ENCODE results near the gene C14orf93.
A peak's percentile ranks its signal among the peaks of the same experiment; 100 is the strongest.

C14orf93 gene

DNA sequence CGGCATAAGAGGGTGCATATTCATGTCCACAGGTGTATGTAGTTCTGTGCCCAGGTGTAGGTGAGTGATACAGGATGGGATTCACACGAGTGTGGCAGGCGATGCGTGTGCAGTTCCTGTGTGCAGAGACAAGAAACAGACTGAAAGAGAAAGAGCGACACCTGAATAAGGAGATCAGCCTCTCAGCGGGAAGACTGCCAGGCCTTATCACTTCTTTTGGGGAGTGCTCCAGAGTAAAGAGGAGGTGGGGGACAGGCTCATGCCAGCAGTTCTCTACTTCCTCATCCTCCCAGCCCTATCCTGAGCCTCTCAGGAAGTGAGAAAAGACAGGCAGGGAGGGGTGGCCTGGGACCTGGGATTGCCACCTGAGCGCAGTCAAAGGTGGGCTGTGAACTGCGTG is 34.9 kb upstream of the C14orf93 start:
- DNase-seq, result no peak

DNA sequence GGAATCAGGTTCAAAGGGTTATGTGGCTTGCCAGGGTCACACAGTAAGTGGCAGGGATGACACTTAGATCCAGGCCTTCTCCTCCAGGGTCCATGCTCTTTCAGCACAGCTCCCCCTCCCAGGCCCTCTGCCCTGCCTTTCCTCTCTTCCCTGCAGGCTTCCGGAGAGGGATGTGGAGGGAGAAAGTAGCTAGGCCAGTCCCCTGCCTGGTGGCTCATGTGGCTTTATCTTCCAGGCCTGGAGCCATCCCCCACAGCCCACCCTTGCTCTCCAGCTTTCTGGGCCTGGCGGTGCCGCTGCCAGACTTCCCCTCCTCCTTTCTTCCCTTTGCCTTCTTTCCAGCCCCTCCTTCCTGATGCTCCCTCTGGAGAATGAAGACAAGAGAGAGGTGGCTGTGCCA is 33.8 kb upstream of the C14orf93 start:
- DNase-seq, result no peak

DNA sequence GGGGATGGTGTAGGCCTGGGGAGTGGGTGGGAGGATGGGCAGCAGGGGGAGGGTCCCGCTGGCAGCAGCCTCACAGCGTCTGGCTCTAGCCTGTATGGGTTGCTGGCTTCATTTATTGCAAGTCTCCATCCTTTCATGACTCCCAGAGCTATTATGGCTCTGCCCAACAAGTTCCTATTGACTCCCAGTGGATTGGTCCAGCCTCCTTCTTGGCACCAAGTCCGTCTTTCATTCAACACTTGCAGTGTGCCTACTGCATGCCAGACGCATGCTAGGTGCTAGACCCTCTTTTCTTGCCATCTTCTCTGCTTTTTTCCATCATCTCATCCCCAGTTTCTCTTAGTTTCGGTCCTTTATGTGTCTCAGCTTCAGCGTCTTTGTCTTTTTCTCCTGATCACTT is 33.2 kb upstream of the C14orf93 start:
- no peak for DNase-seq

DNA sequence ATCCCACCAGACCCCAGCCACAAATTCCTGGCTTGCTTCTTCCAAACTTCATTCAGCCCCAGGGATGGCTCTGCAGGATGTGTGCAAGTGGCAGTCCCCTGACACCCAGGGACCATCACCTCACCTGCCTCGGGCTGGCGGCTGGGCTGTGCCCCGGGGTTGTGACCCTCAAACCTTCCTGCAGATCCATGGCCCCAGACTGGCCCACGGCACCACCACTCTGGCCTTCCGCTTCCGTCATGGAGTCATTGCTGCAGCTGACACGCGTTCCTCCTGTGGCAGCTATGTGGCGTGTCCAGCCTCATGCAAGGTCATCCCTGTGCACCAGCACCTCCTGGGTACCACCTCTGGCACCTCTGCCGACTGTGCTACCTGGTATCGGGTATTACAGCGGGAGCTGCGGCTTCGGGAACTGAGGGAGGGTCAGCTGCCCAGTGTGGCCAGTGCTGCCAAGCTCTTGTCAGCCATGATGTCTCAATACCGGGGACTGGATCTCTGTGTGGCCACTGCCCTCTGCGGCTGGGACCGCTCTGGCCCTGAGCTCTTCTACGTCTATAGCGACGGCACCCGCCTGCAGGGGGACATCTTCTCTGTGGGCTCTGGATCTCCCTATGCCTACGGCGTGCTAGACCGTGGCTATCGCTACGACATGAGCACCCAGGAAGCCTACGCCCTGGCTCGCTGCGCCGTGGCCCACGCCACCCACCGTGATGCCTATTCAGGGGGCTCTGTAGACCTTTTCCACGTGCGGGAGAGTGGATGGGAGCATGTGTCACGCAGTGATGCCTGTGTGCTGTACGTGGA is 32.4 kb upstream of the C14orf93 start, which contains the start of gene PSMB11:
Gene PSMB11 (plus strand): TSS at position 51 of the 804 bp plus-strand sequence. CDS start 14 bp downstream, at position 65.
- DNase-seq, result no peak

DNA sequence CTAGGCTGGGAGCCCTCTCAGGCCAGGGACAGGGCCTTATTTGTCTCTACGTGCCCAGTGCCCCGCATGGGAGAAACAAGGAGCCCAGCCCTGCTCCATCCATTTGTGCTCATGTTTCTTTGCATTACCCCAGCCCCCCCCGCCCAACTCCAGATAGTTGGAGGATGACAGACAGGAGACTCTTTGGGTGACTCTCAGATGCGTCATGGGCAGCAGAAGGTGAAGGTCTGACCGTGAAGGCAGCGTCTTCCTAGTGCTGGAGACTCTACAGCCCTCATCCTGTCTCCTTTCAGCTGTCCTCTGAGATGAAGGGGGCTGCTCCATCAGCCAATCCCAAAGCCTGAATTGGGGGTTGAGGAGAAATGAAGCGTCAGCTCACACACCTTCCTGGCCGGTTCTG is 31.8 kb upstream of the C14orf93 start:
- no peak for DNase-seq

DNA sequence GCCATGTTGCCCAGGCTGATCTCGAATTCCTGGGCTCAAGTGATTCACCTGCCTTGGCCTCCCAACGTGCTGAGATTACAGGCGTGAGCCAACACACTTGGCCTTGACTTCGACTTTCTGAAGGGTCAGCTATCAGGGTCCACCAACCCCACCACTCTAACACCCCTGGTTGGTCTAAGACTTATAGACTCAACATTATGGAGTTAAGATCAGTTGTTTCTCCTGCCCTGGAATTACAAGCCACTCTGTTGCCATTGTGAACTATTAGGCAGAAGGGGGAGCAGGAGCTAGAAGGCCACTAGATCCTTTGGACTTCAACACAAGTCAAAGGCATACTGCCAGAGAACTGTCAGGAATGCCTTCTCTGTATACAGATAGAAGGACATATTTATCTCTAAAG is 30.2 kb upstream of the C14orf93 start:
- no peak for DNase-seq

DNA sequence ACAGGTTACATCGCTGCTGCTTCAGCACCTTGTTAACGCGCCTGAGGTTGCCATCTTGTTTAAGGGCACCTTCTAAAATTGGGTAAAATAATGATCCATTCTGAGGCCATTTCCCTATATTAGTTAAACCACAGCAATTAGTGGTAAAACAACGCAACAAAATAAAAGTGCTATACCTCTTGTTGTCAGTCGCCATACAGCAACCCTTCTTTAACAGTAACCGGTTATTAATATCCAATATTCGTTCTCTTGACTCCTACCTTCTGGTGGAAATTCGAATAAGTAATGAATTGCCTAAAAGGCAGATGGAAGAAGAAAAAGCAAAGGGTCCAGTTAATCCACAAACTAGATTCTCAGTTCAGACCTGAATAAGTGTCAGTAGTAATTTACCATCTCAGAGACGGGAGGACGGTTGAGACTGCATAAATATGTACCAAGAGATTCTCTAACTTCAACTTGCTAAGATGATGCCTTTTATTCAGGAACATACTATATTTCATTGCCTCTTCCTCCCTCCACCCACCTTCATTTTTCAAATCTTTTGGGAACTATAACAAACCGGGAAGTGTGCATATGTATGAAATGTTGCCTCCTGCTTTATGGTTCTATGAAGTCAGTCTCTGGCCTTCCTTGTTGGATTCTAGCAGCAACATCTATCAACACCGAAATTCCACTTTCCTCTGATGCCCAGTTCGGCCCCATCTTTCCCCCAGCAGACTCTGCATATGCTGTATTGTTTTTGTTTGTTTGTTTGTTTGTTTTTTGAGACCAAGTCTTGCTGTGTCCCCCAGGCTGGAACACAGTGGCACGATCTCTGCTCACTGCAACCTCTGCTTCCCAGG is 25.6 kb upstream of the C14orf93 start:
- no peak for DNase-seq

DNA sequence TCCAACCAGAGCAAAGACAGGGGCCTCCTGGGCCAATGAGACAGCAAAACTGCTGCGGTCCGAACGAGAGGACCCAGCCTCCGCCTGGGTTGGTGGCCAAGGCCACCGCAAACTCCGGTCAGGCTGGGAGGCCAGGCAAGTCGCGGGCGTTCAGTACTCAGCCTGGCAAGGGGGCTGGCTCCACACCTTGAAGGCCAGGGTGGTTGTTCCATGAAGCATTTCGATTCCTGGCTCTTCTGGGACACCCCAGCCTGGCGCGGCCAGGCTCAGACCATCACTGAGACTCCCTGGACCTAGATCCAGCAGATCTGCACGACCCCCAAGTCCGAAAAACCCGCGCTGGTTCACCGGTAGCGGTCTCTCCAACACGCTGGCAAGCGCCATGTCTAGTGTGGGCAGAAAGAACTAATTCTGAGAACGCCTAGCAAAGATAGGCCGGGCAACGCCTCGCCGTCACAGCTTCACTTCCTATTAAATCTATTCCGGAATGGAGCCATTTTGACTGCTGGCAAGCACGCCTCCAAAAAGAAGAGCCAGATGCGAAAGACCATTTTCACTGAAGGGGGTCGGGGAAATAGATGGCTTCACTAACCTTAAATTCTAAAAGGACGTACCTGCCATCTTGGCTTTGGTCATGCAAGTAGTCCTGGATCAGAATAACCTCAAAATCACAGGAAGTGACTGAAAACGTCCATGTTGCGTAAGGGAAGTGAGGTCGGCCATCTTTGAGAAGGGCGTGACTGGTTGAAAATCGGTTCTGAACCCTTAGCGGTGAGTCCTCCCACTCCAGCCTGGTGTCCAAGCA is 24.8 kb upstream of the C14orf93 start, which contains the start of gene PSMB5:
Gene PSMB5 (minus strand): TSS at position 403 of the 805 bp plus-strand sequence. CDS start 19 bp downstream, at position 384.
- peak; percentile 94 for DNase-seq

DNA sequence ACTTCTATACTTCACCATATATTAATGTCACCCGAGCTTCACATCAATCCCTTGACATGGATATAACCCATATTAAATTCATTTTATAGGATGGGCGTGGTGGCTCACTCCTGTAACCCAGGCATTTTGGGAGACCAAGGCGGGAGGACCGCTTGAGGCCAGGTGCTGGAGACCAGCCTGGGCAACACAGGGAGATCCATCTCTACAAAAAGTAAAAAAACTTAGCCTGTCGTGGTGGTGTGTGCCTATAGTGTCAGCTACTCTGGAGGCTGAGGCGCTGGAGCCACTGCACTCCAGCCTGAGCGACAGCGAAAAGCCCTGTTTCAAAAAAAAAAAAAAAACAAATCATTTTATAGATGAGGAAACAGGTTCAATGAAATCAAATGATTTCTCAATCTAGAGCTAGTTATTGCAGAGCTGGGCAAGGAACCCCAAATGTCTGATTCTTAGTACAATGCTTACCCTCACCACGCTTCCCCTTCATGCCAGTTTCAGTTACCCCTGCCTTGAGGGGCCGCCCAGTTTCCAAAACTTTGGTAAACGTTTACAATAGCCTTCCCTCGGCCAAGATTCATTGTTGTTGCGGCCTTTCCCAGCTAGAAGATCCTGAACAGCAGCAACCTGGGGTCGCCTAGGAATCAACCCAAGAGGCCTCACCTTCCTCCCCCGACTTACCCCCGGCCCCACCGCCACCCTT is 24.0 kb upstream of the C14orf93 start:
- DNase-seq, result peak; percentile 37

DNA sequence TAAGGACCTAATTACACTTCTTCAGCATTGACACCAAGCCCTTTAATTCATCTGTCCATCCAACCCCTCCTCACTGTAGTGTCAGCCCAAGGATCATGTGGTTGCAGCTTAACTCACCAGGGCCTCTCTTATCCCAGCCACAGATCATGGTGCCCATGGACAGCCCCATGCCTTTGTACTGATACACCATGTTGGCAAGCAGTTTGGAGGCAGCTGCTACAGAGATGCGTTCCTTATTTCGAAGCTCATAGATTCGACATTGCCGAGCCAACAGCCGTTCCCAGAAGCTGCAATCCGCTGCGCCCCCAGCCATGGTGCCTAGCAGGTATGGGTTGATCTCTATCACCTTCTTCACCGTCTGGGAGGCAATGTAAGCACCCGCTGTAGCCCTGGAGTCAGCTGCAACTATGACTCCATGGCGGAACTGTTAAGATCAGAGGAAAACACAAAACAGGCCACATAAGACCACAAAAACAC is 23.3 kb upstream of the C14orf93 start:
- no peak for DNase-seq

DNA sequence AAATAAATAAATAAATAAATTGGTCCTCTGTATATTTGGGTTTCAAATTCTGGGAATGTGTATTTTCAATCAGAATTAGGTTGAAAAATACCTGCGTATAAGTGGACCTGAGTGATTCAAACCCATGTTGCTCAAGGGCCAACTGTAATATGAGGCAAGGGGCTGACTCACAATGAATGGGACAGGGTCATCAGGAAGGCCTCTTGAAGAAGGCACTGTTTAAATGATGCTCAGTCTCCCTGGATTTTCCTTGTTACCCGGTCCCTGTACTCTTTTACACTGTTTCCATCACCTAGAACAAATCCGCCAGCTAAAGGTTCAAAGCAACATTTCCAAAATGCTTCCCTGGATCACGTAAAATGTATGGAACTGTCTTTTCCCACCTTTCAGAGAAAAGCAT is 21.0 kb upstream of the C14orf93 start:
- no peak for DNase-seq

DNA sequence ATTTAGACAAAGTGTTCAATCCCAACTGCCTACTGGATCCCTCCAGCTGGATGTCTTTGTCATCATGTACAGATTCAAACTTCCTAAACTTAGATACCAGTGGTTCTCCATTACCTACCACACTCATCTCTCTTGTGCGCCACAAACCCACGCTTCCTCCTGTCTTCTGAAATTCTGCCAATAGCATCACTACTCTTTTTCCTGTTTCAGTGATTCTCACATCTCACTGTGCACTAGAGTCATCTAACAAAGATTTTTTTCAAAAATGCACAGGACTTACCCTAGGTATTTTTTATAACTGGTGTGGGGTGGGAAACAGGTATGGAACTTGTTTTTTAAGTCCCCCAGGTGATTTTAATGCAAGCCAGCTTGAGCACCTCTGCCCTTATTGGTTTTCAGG is 18.9 kb upstream of the C14orf93 start:
- DNase-seq, result no peak

DNA sequence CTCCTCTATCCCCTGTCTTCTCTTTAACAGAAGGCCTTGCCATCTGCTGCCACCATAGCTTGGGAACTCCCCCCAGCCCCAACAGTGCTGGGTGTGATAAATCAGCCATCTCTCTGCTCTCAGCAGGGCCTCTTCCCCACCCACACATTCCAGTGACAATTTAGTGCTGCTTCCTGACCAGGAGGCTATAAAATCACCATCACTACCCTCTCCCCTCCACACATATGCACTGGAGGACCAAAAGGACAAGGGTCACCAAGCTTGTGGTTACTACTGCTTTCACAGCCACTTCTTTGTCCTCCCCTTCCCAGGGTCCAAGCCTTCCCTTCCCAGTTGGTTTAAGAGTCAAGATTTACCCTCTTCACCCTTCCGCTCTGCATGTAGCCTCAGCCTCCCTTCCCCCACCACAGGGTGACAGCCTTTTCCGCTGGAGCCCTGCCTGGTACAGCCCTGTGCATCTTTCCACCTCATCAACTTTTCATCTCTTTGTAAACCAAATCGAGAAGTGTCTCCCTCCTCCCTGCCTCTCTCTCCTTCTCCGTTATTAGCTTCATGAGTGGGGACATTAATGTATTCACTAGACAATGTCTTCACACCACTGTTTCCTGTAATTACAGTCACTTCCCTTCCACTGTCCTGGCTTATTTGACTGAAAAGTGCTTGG is 15.3 kb upstream of the C14orf93 start:
- DNase-seq, result no peak

DNA sequence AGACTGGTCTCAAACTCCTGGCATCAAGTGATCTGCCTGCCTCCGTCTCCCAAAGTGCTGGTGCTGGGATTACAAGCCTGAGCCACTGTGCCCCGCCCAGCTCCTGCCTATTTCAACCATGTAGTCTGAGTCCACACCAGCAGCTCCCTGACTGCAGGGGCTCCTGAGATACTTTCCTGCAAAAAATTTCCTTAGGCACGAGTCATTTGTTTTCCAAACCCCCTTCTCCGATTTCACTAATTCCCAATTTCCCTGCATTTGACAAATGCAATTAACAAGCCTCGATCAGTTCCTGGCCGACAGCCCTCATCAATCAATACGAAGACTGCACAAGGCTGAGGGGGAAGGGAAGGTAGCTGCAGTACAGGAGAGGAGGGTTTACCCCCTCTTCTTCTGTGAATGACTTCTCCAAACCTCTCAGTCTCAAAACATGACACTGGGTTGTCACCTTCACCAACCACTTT is 14.7 kb upstream of the C14orf93 start:
- no peak for DNase-seq

DNA sequence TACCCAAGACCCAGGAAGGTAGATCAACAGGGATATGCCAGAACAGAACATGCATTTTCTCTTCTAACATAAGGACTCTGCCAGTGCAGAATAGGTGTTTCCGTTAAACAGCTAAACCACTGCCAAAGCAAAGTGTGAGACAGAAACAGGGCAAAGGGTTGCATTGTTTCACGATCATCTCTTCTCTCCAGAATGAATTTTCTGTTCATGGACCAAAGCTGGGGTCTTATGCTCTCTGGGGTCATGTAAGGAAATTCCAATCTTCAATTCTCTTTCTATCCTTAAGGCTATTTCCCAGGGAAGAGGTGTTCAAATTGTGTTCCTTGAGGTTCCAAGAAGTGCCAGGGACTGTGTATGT is 13.8 kb upstream of the C14orf93 start:
- no peak for DNase-seq

DNA sequence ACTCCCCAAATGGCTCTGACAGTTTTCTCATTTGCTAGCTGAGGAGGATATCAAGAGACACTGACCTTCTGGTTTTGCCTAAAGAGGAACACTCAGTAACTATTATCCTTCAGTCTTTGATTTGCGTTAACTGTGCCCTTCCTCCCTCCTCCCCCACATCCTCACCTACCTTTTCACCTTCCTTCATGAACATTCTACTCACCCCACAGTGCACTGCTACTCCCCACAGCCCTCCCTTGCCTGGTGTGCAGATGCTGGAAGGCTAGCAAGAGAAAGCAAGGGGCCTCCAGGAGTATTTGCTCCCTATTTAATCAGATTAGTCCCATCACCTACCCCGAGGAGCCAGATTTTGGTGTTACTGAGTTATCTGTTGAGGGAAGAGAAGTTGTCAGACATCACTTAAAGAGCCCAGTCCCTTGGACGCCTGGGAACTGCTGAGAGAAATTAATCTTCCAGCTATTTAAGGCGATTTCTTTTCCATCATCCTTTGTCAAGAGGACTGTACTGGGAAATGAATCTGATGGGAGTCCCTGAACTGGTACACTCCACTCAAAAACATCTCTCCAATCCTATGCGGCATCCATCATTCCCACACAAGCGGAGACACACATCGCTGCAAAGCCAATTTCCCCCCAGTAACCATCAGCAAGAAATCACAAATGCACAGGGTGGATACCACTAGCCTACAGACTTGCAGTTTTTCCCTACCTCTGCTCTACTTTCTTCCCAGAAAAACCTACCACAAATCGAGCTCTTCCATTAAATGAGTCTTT is 13.3 kb upstream of the C14orf93 start:
- DNase-seq, result no peak

DNA sequence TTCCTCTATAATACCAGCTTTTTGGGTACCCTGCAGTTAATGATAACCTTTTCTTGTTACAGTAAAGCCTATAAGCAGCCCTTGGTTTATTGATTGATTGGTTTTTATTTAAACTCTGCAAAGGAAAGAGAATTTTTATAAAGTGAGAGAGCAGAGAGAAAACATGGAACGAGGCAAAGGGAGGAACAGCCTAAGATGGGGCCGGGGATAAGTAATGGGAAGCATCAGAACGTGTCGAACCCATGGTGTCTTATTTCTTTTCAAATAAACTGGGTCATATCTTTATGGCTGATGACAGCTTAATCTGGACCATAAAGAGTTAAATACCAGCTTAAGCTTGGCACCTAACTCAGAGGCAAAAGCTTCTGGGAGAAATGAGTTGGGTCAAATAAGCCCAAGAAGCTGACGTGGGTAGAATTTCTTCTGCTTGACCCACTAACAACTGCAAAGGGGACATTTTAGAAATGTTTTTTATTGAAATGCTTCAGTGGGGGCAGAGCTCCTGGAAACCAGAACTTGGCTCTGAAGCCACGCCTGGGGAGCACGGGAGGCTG is 12.0 kb upstream of the C14orf93 start:
- no peak for DNase-seq

DNA sequence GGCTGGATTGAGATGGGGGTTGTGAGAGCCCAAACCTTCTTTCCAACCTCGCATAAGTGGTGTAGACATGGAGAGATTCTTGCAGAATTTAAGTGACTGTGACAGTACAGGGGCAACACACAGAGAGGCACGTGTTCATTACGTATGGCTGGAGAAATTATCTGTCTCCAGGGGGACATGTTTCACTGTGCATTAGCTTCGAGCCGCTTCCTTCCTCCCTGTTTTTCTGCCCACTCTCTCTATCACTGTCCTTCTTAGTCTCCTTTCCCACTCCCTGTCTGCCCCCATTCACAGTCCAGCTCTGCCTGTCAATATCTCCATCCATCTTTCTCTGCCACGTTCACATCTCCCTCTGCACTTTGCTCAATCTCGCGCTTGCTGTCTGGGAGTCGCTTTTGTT is 11.5 kb upstream of the C14orf93 start:
- DNase-seq, result no peak

DNA sequence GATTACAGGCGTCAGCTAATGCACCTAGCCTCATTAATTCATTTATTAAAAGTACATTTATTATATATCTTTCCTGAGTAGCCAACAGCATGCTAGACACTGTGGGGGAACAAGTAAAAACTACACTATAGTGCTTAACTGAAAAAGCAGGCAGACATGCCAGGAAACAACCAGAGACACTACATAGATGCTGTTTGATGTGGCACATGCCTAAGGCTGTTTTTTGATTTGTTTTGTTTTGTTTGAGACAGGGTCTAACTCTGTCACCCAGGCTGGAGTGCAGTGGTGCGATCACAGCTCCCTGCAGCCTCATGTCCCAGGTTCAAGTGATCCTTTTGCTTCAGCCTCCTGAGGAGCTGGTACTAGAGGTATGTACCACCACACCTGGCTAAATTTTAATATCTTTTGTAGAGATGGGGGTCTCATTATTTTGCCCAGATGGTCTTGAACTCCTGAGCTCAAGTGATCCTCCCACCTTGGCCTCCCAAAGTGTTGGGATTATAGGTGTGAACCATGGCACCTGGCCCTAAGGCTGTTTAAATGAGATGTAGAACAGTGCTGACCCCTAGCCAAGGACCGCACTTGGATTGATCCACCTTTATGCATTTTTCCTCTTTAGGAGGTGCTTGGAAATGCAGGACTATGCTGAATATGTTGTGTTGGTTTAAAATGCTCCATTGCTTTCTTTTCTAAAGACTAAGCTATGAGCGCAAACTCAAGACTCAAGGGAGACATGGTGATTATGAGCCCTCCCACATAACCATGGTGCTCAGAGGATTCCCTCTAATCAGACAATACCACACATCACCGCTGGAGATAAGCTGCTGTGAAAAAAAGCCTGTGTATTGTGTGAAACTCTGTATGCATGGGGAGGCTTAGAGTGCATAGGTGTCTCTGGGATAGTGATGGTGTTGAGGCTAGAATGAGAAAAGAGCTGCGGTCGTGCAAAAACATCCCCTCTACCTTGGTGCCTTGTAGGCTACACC is 10.5 kb upstream of the C14orf93 start:
- DNase-seq, result no peak

All from suppressor macrophage treated with lipopolysaccharide for 4 hours (primary cell).